HS-5 (cell line): ENCODE results near the gene LIPA.

ENCODE experiments used
- DNase-seq: peaks from one replicate; pipeline ENCODE4 v3.0.0-alpha.2; 2012; ENCODE audit warnings: low read depth

The LIPA gene

GRCh38 chr10:89164920-89165319 lies 86.7 kb downstream of the LIPA start:
- DNase-seq, result no peak

- no peak for DNase-seq
Observed at GRCh38 chr10:89164080-89164479, 87.5 kb downstream of the LIPA start.
